ENCODE results near the gene ADGRB2. TPM values are rescaled to one million over a fixed set of nuclear protein-coding genes. Genes with fewer than 3 reads are reported as not detected.

The ADGRB2 gene
- total RNA-seq, 1 experiment from 2014 or later: 15.6 TPM

DNA sequence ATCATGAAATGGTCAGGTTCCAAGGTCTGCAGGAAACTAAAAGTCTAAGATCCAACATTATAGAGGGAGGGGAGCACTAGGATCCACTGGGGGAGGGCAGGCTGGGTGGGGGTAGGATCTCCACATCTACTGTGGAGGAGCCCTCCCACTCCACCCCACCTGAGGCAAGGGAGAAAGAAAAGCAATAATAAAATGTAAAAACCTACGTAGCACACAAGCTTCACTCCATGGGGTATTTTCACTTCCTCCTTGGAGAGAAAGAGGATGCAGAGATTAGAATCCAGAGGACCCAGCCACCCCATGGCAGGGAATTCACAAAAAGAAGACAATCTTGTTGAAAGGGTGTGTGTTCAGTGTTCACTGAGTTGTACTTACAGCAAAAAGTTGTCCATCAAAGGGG is 37.3 kb upstream of the ADGRB2 start:
- H3K27me3 ChIP-seq (ENCODE audit: insufficient read depth, low read depth): no peaks in the 10 kb centered on the region
- H3F3A ChIP-seq (ENCODE audit: insufficient read depth, low read depth): peaks cover 15% of the 10 kb centered on the region
- BruUV-seq (replicated peaks): no TSS peak
- POLR2A ChIA-PET (ENCODE audit: unreplicated experiment): no interaction called here
- intact Hi-C loops (cut with micrococcal nuclease; ENCODE audit: unreplicated experiment): no loop called here
- no peak overlapping the region for H3K4me3 ChIP-seq
- no peak overlapping the region for H2AFZ ChIP-seq
- H3K4me1 ChIP-seq (replicated peaks; ENCODE audit: insufficient read depth): peaks cover 33% of the 10 kb centered on the region
- H3K4me2 ChIP-seq: no peak overlapping the region
- CTCF ChIA-PET: no interaction called here
- peaks cover 25% of the 10 kb centered on the region for H3K79me2 ChIP-seq (ENCODE audit: low read depth)
- H4K20me1 ChIP-seq (ENCODE audit: insufficient read depth): no peaks in the 10 kb centered on the region
- no peak overlapping the region for H3K27ac ChIP-seq
- H3K36me3 ChIP-seq (ENCODE audit: low read depth): no peaks in the 10 kb centered on the region
- H3K9me2 ChIP-seq (ENCODE audit: insufficient read depth): no peaks in the 10 kb centered on the region
- no peaks in the 10 kb centered on the region for H3K9me3 ChIP-seq (ENCODE audit: insufficient read depth, low read depth)
- no peak for DNase-seq
- no peak for TF ChIP-seq EZH2 (IDR thresholded peaks at IDR 0.05; ENCODE audit: low read depth)
- TF ChIP-seq, protein P1, sequence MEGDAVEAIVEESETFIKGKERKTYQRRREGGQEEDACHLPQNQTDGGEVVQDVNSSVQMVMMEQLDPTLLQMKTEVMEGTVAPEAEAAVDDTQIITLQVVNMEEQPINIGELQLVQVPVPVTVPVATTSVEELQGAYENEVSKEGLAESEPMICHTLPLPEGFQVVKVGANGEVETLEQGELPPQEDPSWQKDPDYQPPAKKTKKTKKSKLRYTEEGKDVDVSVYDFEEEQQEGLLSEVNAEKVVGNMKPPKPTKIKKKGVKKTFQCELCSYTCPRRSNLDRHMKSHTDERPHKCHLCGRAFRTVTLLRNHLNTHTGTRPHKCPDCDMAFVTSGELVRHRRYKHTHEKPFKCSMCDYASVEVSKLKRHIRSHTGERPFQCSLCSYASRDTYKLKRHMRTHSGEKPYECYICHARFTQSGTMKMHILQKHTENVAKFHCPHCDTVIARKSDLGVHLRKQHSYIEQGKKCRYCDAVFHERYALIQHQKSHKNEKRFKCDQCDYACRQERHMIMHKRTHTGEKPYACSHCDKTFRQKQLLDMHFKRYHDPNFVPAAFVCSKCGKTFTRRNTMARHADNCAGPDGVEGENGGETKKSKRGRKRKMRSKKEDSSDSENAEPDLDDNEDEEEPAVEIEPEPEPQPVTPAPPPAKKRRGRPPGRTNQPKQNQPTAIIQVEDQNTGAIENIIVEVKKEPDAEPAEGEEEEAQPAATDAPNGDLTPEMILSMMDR (conservative IDR thresholded peaks at IDR 0.05): no peak

DNA sequence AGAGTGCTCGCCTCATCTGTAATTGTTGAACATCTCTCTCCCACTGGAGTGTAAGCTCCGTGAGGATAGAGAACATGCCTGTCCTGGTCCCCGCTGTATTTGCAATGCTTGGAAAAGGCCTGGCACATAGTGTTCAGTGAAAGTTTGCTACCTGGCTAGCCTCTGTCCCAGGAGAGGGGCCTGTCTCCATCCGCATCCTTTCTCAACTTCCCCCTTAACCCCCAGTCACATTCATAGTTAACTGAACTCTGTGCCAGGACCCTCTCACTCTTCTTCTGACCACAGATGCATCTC is 36.5 kb upstream of the ADGRB2 start:
- no TSS peak for BruUV-seq (replicated peaks)
- no peaks in the 10 kb centered on the region for H3K9me2 ChIP-seq (ENCODE audit: insufficient read depth)
- no peaks in the 10 kb centered on the region for H4K20me1 ChIP-seq (ENCODE audit: insufficient read depth)
- no peaks in the 10 kb centered on the region for H3K9me3 ChIP-seq (ENCODE audit: insufficient read depth, low read depth)
- DNase-seq: no peak
- H3K4me2 ChIP-seq: no peak overlapping the region
- POLR2A ChIA-PET (ENCODE audit: unreplicated experiment): no interaction called here
- peaks cover 35% of the 10 kb centered on the region for H3K4me1 ChIP-seq (replicated peaks; ENCODE audit: insufficient read depth)
- H2AFZ ChIP-seq: no peak overlapping the region
- H3K27ac ChIP-seq: no peak overlapping the region
- intact Hi-C loops (cut with micrococcal nuclease; ENCODE audit: unreplicated experiment): no loop called here
- CTCF ChIA-PET: interaction anchor here (0.5 kb wide), 1 partner anchor 413 kb away, joined by 5 read pairs; no protein-coding TSS in a partner anchor
- H3K36me3 ChIP-seq (ENCODE audit: low read depth): no peaks in the 10 kb centered on the region
- H3K4me3 ChIP-seq: no peak overlapping the region
- TF ChIP-seq, protein P1 (conservative IDR thresholded peaks at IDR 0.05): no peak
- TF ChIP-seq EZH2 (IDR thresholded peaks at IDR 0.05; ENCODE audit: low read depth): no peak
- peaks cover 14% of the 10 kb centered on the region for H3F3A ChIP-seq (ENCODE audit: insufficient read depth, low read depth)
- H3K79me2 ChIP-seq (ENCODE audit: low read depth): peaks cover 28% of the 10 kb centered on the region
- H3K27me3 ChIP-seq (ENCODE audit: insufficient read depth, low read depth): no peaks in the 10 kb centered on the region

DNA sequence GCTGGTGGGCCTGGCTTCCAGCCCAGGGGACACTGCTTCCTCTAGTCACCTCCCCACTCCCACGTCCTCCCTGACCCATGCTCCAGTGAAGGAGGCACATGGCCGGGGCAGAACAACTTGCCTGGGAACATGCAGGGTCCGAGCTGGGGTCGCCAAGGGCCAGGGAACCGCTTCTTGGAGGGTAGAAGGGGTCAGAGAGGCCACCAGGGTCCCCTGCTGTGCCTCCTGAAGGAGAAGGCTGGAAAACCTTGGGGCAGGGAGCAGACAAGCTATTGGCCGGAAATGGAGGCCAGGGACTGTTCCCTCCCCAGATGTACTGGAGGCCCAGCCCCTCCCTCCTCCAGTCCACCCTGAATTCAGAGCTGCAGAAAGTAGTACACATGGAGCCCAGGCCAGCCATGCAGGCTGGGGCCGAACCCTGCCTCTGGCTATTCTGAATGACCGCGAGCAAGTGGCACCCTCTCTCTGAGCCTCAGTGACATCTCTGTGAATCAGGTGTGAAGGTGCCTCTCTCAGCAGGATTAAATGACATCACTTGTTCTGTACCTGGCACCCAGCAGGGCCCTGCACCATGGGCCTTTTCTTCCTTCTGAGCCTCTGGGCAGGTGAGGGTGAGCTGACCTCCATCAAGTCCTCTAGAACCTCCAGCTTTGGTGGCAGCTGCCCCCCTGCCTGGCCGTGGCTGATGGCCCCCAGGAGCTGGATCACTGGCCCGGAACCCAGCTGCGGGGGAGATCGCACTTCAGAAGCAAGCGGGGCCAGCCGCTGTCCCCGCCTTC is 35.9 kb upstream of the ADGRB2 start:
- Histone ChIP-seq H3K4me2 (0 out of 2 replicates have a peak overlapping the region, but pooled peaks have one; percentile 2), H3K36me3 (ENCODE audit: low read depth) (no peaks in the 10 kb centered on the region), H2AFZ (no peak overlapping the region), H3K4me1 (replicated peaks; ENCODE audit: insufficient read depth) (peaks cover 35% of the 10 kb centered on the region), H3K4me3 (no peak overlapping the region), H3K9me3 (ENCODE audit: insufficient read depth, low read depth) (no peaks in the 10 kb centered on the region), H3K79me2 (ENCODE audit: low read depth) (peaks cover 28% of the 10 kb centered on the region), H4K20me1 (ENCODE audit: insufficient read depth) (no peaks in the 10 kb centered on the region), H3F3A (ENCODE audit: insufficient read depth, low read depth) (peaks cover 19% of the 10 kb centered on the region), H3K27ac (no peak overlapping the region), H3K9me2 (ENCODE audit: insufficient read depth) (no peaks in the 10 kb centered on the region), H3K27me3 (ENCODE audit: insufficient read depth, low read depth) (no peaks in the 10 kb centered on the region)
- TF ChIP-seq, protein P1 (conservative IDR thresholded peaks at IDR 0.05): no peak
- no peak for TF ChIP-seq EZH2 (IDR thresholded peaks at IDR 0.05; ENCODE audit: low read depth)
- no TSS peak for BruUV-seq (replicated peaks)
- ChIA-PET POLR2A (ENCODE audit: unreplicated experiment) (no interaction called here), CTCF (interaction anchor here (0.6 kb wide), 1 partner anchor 11 kb away, joined by 6 read pairs; no protein-coding TSS in a partner anchor)
- no peak for DNase-seq
- intact Hi-C loops (cut with micrococcal nuclease; ENCODE audit: unreplicated experiment): loop anchor here (10.0 kb wide), 1 partner anchor 615 kb away; no protein-coding TSS in a partner anchor
